Loucy (cell line): Measurements from ENCODE around the gene C16orf74.

Source experiments
- H2AFZ ChIP-seq: fragments of 200-600 bp; sonication (generic); 2 replicates; pipeline ENCODE4 v1.6.0; 2016; ENCODE audit warnings: antibody characterized with exemption, mild to moderate bottlenecking, low read length, moderate library complexity
- H3F3A ChIP-seq: fragments of 200-600 bp; 2 replicates; pipeline ENCODE4 v1.6.0; 2016; ENCODE audit warnings: antibody characterized with exemption, low read depth, mild to moderate bottlenecking
- H3K27me3 ChIP-seq: fragments of 200-600 bp; sonication (generic); 2 replicates; pipeline ENCODE4 v1.6.1; 2014; ENCODE audit warnings: low read length, mild to moderate bottlenecking; ENCODE audit not compliant: insufficient read depth, poor library complexity, severe bottlenecking
- H3K36me3 ChIP-seq: fragments of 200-600 bp; sonication (generic); 2 replicates; pipeline ENCODE4 v1.6.1; 2016; ENCODE audit warnings: low read length; ENCODE audit not compliant: insufficient read depth
- H3K4me1 ChIP-seq: fragments of 200-600 bp; sonication (generic); 2 replicates; pipeline ENCODE4 v1.5.1; 2014; ENCODE audit warnings: low read length, mild to moderate bottlenecking; ENCODE audit not compliant: insufficient read depth, poor library complexity, severe bottlenecking
- H3K4me2 ChIP-seq: fragments of 200-600 bp; sonication (generic); 2 replicates; pipeline ENCODE4 v1.6.0; 2014; ENCODE audit warnings: antibody characterized with exemption, low read length, low read depth, mild to moderate bottlenecking; ENCODE audit not compliant: poor library complexity, severe bottlenecking
- H3K4me3 ChIP-seq: fragments of 200-600 bp; sonication (generic); 2 replicates; pipeline ENCODE4 v1.5.1; 2014; ENCODE audit warnings: low read length, mild to moderate bottlenecking, mixed read lengths; ENCODE audit not compliant: poor library complexity, severe bottlenecking
- H3K79me2 ChIP-seq: fragments of 200-600 bp; sonication (generic); 2 replicates; pipeline ENCODE4 v1.6.1; 2014; ENCODE audit warnings: low read length; ENCODE audit not compliant: insufficient read depth
- H3K9ac ChIP-seq: fragments of 200-600 bp; sonication (generic); 2 replicates; pipeline ENCODE4 v1.6.0; 2014; ENCODE audit warnings: mild to moderate bottlenecking, low read depth, low read length, moderate library complexity; ENCODE audit not compliant: poor library complexity, severe bottlenecking
- H3K9me2 ChIP-seq: fragments of 200-600 bp; sonication (generic); replicated peaks from 2 replicates; pipeline ENCODE4 v1.6.1; 2016; ENCODE audit warnings: low read depth, low read length, mixed read lengths
- H3K9me3 ChIP-seq: fragments of 200-600 bp; sonication (generic); 2 replicates; pipeline ENCODE4 v1.6.1; 2014; ENCODE audit warnings: mild to moderate bottlenecking, antibody characterized with exemption, low read length, low read depth; ENCODE audit not compliant: insufficient read depth
- H4K20me1 ChIP-seq: fragments of 200-600 bp; sonication (generic); 2 replicates; pipeline ENCODE4 v1.6.0; 2014; ENCODE audit warnings: antibody characterized with exemption, low read length, mild to moderate bottlenecking; ENCODE audit not compliant: insufficient read depth, poor library complexity, severe bottlenecking
- CTCF ChIP-seq: fragments of 200-600 bp; sonication (generic); conservative IDR thresholded peaks from 2 replicates; pipeline ENCODE4 v1.5.1; 2014; ENCODE audit warnings: mild to moderate bottlenecking, antibody characterized with exemption, low read length
- EZH2phosphoT487 ChIP-seq: fragments of 200-600 bp; IDR thresholded peaks from 2 replicates; pipeline ENCODE4 v1.6.1; 2018; ENCODE audit warnings: antibody characterized with exemption, mild to moderate bottlenecking, moderate library complexity, borderline replicate concordance

The C16orf74 gene

DNA sequence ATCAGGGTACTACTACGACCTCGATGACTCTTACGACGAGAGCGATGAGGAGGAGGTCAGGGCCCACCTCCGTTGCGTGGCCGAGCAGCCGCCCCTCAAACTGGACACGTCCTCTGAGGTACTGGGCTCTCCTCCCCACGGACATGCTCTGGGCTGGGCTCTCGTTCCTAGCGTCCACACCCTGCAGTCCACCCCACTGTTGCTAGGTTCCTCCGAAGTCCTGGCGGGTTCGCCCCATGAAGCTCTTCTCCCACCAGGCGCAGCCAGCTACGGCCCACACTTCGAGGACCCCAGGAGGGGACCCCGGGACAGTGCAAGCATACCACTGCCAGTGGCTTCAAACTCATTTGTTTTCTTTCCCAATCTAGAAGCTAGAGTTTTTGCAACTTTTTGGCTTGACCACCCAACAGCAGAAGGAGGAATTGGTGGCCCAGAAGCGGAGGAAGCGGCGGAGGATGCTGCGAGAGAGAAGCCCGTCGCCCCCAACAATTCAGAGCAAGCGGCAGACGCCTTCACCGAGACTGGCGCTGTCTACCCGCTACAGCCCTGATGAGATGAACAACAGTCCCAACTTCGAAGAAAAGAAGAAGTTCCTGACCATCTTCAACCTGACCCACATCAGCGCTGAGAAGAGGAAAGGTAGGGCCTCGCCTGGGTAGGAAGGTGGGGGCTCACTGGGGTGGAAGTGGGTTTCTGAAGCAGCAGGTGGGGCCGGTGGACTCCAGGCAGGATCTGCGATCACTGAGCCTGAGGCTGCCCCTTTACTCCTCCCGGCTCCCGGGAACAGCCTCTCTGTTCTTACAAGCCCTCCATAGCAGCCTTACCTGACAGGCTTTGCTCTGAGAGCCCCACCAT, 87.7 kb downstream of the C16orf74 start:
- H3K9me2 ChIP-seq = no peaks in the 10 kb centered on the region
- no peak overlapping the region for H2AFZ ChIP-seq
- H3K4me3 ChIP-seq = no peak overlapping the region
- peaks cover 26% of the 10 kb centered on the region for H4K20me1 ChIP-seq
- no peak overlapping the region for H3K9ac ChIP-seq
- TF ChIP-seq CTCF (no peak), EZH2phosphoT487 (no peak)
- no peaks in the 10 kb centered on the region for H3F3A ChIP-seq
- no peaks in the 10 kb centered on the region for H3K4me1 ChIP-seq
- H3K27me3 ChIP-seq = no peaks in the 10 kb centered on the region
- no peaks in the 10 kb centered on the region for H3K9me3 ChIP-seq
- H3K79me2 ChIP-seq = no peaks in the 10 kb centered on the region
- no peak overlapping the region for H3K4me2 ChIP-seq
- peaks cover 98% of the 10 kb centered on the region for H3K36me3 ChIP-seq

- Histone ChIP-seq H3K9ac (no peak overlapping the region), H3K4me3 (no peak overlapping the region), H3K4me1 (no peaks in the 10 kb centered on the region), H4K20me1 (peaks cover 26% of the 10 kb centered on the region), H3K36me3 (peaks cover 98% of the 10 kb centered on the region), H3F3A (no peaks in the 10 kb centered on the region), H3K79me2 (no peaks in the 10 kb centered on the region), H2AFZ (no peak overlapping the region), H3K27me3 (no peaks in the 10 kb centered on the region), H3K9me3 (no peaks in the 10 kb centered on the region), H3K4me2 (no peak overlapping the region), H3K9me2 (no peaks in the 10 kb centered on the region)
- TF ChIP-seq EZH2phosphoT487 (no peak), CTCF (no peak)
Measured at GRCh38 chr16:85662482-85662812, 88.4 kb downstream of the C16orf74 start.

DNA sequence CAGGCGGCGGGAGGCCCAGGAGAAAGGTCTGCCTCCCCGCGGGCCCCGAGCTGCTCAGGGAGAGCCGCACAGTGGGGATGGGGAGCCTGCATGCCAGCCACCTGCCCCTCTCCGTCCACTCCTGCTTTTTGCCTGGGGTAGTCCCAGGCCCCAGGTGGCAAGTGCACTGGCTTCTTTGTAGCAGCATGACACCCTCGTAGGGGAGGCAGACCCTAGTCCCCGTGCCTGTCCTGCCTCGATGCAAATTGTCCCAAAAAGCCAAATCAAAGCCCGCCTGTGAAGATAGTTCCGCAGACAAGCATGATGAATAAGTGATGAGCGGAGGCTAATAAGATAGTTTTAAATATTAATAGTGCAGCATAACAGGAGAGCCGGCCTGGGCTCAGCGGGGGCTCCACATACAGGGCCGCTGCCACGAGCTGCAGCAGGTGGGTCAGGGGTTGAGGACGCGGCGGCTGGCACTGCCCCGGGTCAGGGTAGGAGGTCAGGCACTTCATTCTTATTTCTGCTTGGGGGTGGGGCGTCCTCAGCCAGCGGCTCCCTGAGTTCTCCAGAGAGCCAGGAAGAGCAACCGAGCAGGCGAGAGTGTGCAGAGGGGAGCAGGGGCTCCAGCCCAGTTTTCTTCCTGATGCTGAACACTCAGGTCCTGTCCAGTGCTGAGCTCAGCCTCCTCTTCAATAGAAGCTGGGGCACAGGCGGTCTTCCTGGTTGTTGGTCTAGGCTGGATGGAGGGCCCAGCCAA, 89.0 kb downstream of the C16orf74 start:
- H3K9ac ChIP-seq = no peak overlapping the region
- H3K36me3 ChIP-seq = peaks cover 98% of the 10 kb centered on the region
- H4K20me1 ChIP-seq = peaks cover 28% of the 10 kb centered on the region
- no peaks in the 10 kb centered on the region for H3K79me2 ChIP-seq
- H3K4me1 ChIP-seq = no peaks in the 10 kb centered on the region
- no peak overlapping the region for H3K4me2 ChIP-seq
- H3K27me3 ChIP-seq = no peaks in the 10 kb centered on the region
- H3K9me2 ChIP-seq = no peaks in the 10 kb centered on the region
- no peak overlapping the region for H2AFZ ChIP-seq
- no peaks in the 10 kb centered on the region for H3F3A ChIP-seq
- no peak for TF ChIP-seq EZH2phosphoT487
- TF ChIP-seq CTCF = no peak
- H3K9me3 ChIP-seq = no peaks in the 10 kb centered on the region
- H3K4me3 ChIP-seq = no peak overlapping the region
